SH-SY5Y (cell line): Measurements from ENCODE around the gene GAPDH.

Source experiments
- GATA2 ChIP-seq: IDR thresholded peaks from 2 replicates; pipeline ENCODE4 v1.6.1; 2011; ENCODE audit warnings: mild to moderate bottlenecking, low read depth, low read length
- GATA3 ChIP-seq: IDR thresholded peaks from 2 replicates; pipeline ENCODE4 v1.6.1; 2011; ENCODE audit warnings: low read depth, mild to moderate bottlenecking, low read length, moderate library complexity

GRCh38 chr12:6554168-6555017 is 20.1 kb downstream of the GAPDH start:
- TF ChIP-seq GATA3: no peak
- TF ChIP-seq GATA2: no peak
